ENCODE results near the gene MTM1. TPM values are rescaled to one million over a fixed set of nuclear protein-coding genes. Genes with fewer than 3 reads are reported as not detected.

The MTM1 gene
- total RNA-seq, 4 donors from 2014 or later, result 10.5 to 32.7 (median 14.3) TPM

DNA sequence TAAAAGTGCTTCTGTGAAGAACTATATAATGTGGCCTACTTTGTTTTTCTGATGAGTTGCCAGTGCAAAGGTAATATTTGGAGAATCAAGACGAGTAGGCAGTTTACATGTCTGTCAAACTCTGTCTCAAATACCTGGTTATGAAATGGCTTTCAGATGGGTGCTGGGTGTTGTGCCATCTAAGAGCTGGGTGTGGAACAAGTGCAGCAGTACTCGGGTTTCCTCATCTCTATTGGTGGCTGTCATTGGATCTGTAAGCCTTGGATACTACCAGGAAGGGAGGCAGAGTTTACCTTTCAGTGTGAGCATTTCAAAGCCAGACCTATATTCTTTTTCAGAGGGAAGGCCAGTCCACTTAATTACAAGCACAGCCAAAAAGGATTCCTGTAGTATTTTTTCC, 37.2 kb downstream of the MTM1 start:
- 20% methylated on average over 2 of the region's 2 CpGs; no CpG with 5 or more reads in 1 of the 2 donors for WGBS, 2 donors (ENCODE audit: low coverage in 1 of 2)
- Histone ChIP-seq H3K27me3 (no peaks in the 10 kb centered on the region), H3K9me3 (no peaks in the 10 kb centered on the region), H3K4me1 (no peaks in the 10 kb centered on the region), H3K27ac (no peak overlapping the region), H3K4me3 (no peak overlapping the region), H3K36me3 (peaks cover 0 to 12% of the 10 kb centered on the region in 2 donors)
- ATAC-seq, result no peak
- TF ChIP-seq EP300 (IDR thresholded peaks at IDR 0.05) (no peak), POLR2A (IDR thresholded peaks at IDR 0.05) (no peak), POLR2AphosphoS5 (IDR thresholded peaks at IDR 0.05) (no peak)
- TF ChIP-seq, protein P1, sequence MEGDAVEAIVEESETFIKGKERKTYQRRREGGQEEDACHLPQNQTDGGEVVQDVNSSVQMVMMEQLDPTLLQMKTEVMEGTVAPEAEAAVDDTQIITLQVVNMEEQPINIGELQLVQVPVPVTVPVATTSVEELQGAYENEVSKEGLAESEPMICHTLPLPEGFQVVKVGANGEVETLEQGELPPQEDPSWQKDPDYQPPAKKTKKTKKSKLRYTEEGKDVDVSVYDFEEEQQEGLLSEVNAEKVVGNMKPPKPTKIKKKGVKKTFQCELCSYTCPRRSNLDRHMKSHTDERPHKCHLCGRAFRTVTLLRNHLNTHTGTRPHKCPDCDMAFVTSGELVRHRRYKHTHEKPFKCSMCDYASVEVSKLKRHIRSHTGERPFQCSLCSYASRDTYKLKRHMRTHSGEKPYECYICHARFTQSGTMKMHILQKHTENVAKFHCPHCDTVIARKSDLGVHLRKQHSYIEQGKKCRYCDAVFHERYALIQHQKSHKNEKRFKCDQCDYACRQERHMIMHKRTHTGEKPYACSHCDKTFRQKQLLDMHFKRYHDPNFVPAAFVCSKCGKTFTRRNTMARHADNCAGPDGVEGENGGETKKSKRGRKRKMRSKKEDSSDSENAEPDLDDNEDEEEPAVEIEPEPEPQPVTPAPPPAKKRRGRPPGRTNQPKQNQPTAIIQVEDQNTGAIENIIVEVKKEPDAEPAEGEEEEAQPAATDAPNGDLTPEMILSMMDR (IDR thresholded peaks at IDR 0.05), result no peak

DNA sequence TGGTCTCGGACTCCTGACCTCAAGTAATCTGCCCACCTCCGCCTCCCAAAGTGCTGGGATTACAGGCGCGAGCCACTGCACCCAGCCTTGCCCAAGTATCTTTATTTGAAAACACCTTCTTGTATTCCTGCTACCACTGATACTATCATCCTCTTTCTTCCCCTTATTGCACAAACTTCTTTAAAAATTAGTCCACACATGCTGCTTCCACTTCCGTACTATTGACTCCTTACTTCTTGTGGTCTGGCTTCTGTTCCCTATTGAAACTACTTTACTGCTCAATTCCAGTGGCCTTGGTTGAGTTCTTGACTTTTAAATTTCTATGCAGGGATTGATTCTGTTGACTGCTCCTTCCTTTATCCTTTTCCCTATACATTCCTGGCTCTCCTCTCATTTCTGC, 38.8 kb downstream of the MTM1 start:
- Histone ChIP-seq H3K4me3 (no peak overlapping the region), H3K36me3 (peaks cover 0 to under 1% of the 10 kb centered on the region in 2 donors), H3K9me3 (no peaks in the 10 kb centered on the region), H3K27me3 (no peaks in the 10 kb centered on the region), H3K4me1 (no peaks in the 10 kb centered on the region), H3K27ac (no peak overlapping the region)
- WGBS, 2 donors (ENCODE audit: low coverage in 1 of 2), result 88 to 93% methylated on average over 5 of the region's 5 CpGs
- ATAC-seq, result no peak
- TF ChIP-seq POLR2AphosphoS5 (IDR thresholded peaks at IDR 0.05), result no peak
- no peak for TF ChIP-seq POLR2A (IDR thresholded peaks at IDR 0.05)
- no peak for TF ChIP-seq EP300 (IDR thresholded peaks at IDR 0.05)
- TF ChIP-seq, protein P1 (IDR thresholded peaks at IDR 0.05), result no peak

- Histone ChIP-seq H3K27ac (no peak overlapping the region), H3K27me3 (no peaks in the 10 kb centered on the region), H3K4me3 (no peak overlapping the region), H3K36me3 (peaks cover 0 to 8% of the 10 kb centered on the region in 2 donors), H3K9me3 (no peaks in the 10 kb centered on the region), H3K4me1 (no peaks in the 10 kb centered on the region)
- ATAC-seq, result no peak
- TF ChIP-seq POLR2A (IDR thresholded peaks at IDR 0.05), result no peak
- no peak for TF ChIP-seq POLR2AphosphoS5 (IDR thresholded peaks at IDR 0.05)
- no peak for TF ChIP-seq EP300 (IDR thresholded peaks at IDR 0.05)
- TF ChIP-seq, protein P1 (IDR thresholded peaks at IDR 0.05), result no peak
These were observed 41.6 kb downstream of the MTM1 start for GRCh38 chrX:150610043-150610442.

DNA sequence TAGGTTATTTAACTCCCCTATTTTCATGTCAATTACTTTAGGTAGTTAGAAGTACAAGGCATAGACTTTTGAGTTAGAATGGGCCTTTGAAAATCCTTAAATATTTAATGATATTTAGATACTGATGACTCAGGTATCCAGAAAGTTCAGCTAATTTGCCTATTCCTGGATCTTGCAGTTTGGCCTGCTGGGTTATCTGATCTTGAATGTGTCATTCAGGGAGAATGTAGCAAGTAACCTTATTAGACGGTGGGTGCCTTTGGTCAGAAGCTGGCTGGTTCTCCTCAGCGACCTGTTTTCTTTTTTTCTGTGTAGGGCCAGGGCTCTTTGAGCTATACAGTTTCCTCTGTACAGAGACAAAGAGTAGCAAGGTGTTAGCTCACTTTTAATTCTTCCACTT, 42.0 kb downstream of the MTM1 start:
- no peaks in the 10 kb centered on the region for H3K4me1 ChIP-seq
- WGBS, 2 donors (ENCODE audit: low coverage in 1 of 2), result 70% methylated on average over 2 of the region's 2 CpGs; no CpG with 5 or more reads in 1 of the 2 donors
- H3K4me3 ChIP-seq, result no peak overlapping the region
- no peaks in the 10 kb centered on the region for H3K9me3 ChIP-seq
- no peak for ATAC-seq
- TF ChIP-seq EP300 (IDR thresholded peaks at IDR 0.05) (no peak), POLR2AphosphoS5 (IDR thresholded peaks at IDR 0.05) (no peak), POLR2A (IDR thresholded peaks at IDR 0.05) (no peak)
- TF ChIP-seq, protein P1 (IDR thresholded peaks at IDR 0.05), result no peak
- H3K36me3 ChIP-seq, result peaks cover 0 to 12% of the 10 kb centered on the region in 2 donors
- no peak overlapping the region for H3K27ac ChIP-seq
- no peaks in the 10 kb centered on the region for H3K27me3 ChIP-seq

DNA sequence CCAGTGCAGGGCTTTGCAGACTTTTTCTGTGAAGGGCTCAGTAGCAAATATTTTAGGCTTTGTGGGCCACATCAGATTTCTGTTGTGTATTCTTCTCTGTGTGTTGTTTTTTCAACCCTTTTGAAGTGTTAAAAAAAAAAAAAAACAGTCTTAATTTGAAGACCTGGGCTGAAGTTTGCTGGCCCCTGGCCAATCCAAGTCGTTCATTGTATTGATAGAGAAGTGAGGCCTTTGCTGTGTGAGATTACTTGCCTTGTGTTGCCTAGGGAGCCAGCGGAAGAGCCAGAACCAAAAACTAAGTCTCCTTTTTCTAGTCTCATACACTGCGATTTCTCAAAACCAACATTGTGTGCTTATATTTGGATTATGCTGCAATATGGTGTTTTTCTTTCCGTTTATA, 46.9 kb downstream of the MTM1 start:
- TF ChIP-seq, protein P1 (IDR thresholded peaks at IDR 0.05), result no peak
- TF ChIP-seq POLR2A (IDR thresholded peaks at IDR 0.05) (no peak), EP300 (IDR thresholded peaks at IDR 0.05) (no peak), POLR2AphosphoS5 (IDR thresholded peaks at IDR 0.05) (no peak)
- Histone ChIP-seq H3K4me1 (no peaks in the 10 kb centered on the region), H3K9me3 (no peaks in the 10 kb centered on the region), H3K4me3 (no peak overlapping the region), H3K36me3 (peaks cover 0 to 33% of the 10 kb centered on the region in 2 donors), H3K27me3 (no peaks in the 10 kb centered on the region), H3K27ac (no peak overlapping the region)
- WGBS, 2 donors (ENCODE audit: low coverage in 1 of 2), result 87 to 93% methylated on average over 4 of the region's 4 CpGs
- ATAC-seq, result no peak

Measured in gastroesophageal sphincter (tissue), 4 donors.